ENCODE results near the gene LMLN. TPM values are rescaled to one million over a fixed set of nuclear protein-coding genes. Genes with fewer than 3 reads are reported as not detected.
"Not testable (repeated sequence)": the region's sequence is repeated elsewhere in the genome, so short reads cannot be mapped to it uniquely, and the experiment has no call there.

The LMLN gene
- total RNA-seq, 1 experiment from 2014 or later = 5.6 TPM

DNA sequence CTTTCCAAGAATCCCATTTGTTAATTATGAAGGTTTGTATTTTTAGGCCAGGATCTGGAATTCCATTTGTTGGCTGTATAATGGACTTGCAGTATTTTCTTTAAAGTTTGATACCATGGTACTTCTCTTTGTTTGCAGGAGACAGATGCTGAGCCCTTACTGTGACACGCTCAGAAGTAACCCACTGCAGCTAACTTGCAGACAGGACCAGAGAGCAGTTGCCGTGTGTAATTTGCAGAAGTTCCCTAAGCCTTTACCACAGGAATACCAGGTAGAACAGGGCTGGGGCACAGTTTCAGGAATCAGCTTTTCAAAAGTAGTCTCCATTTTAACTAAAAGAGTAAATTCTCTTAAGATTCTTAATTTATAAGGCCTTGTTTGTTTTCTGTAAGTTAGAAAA, 59.1 kb downstream of the LMLN start:
- no peak for DNase-seq (ENCODE audit: low spot score)
- in situ Hi-C loops (cut with HindIII; ENCODE audit: low sequenced_read_pairs) = no loop called here

GRCh38 chr3:198021320-198021719, 61.3 kb downstream of the LMLN start:
- DNase-seq (ENCODE audit: low spot score) = no peak
- in situ Hi-C loops (cut with HindIII; ENCODE audit: low sequenced_read_pairs) = no loop called here

DNA sequence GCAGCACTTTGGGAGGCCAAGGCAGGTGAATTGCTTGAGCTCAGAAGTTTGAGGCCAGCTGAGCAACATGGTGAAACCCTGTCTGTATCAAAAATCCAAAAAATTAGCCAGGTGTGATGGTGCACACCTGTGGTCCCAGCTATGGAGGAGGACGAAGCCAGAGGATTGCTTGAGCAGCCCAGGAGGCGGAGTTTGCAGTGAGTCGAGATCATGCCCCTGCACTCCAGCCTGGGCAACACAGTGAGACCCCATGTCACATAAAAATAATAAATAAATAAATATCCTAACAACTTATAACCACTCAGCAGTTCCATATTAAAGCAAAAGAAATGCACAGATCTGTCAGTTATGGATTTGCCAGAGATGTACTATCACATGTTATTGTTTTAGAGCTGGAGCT, 62.6 kb downstream of the LMLN start:
- in situ Hi-C loops (cut with HindIII; ENCODE audit: low sequenced_read_pairs) = no loop called here

DNA sequence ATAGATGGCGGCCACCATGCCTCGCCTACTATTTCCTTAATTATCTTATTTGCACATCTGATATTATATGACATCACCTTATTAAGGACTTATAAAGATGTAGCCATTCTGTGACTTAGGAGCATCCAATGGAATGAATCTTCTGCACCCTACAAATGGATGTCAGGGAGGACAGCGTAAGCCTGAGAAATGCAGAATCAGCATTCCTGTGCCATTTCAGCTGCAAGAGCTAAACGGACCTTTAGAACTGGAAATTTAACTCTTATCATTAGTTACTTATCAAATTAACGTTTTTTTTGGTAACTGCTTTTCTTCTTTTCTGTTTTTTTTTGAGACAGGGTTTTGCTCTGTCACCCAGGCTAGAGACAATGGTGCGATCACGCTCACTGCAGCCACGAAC, 65.6 kb downstream of the LMLN start:
- DNase-seq (ENCODE audit: low spot score) = no peak
- in situ Hi-C loops (cut with HindIII; ENCODE audit: low sequenced_read_pairs) = no loop called here

More for the DNA sequence above, 62.6 kb downstream of the LMLN start:
- DNase-seq (ENCODE audit: low spot score) = no peak

DNA sequence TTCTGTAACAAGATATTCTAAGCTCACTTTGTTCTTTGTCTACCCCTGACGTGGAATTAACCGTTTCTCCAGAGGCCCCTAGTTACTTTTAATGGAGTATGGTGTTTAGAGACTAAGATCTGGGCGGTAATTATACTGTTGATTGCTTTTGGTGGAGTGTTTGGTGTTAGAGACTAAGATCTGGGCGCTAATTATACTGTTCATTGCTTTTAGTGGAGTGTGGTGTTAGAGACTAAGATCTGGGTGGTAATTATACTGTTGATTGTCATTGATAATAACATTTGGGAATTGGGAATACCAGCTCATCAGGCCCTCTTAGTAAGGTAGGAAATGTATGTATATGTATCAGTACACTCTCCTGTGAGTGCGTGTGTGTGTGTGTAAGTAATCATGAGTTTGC, 66.6 kb downstream of the LMLN start:
- no peak for DNase-seq (ENCODE audit: low spot score)
- in situ Hi-C loops (cut with HindIII; ENCODE audit: low sequenced_read_pairs) = no loop called here

GRCh38 chr3:198027045-198027798, 67.2 kb downstream of the LMLN start:
- in situ Hi-C loops (cut with HindIII; ENCODE audit: low sequenced_read_pairs) = no loop called here
- no peak for DNase-seq (ENCODE audit: low spot score)

DNA sequence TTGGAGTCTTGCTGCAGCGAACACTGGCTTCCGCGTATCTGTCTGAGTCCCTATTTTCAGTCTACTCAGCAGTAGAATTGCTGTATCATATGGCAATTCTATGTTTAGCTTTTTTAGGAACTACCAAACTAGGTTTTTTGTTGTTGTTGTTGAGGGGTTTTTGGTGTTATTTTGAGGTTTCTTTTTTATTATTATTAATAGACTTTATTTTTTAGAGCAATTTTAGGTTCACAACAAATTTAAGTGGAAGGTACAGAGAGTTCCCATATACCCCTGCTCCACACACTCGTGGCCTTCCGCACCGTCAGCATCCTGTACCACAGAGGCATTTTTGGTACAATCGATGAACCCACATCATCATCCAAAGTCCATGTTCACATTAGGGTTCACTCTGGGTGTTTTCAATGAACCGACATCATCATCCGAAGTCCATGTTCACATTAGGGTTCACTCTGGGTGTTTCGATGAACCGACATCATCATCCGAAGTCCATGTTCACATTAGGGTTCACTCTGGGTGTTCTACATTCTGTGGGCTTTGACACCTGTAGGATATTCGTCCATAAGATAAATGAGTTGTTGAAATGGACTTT, 67.9 kb downstream of the LMLN start:
- DNase-seq (ENCODE audit: low spot score) = no peak
- in situ Hi-C loops (cut with HindIII; ENCODE audit: low sequenced_read_pairs) = no loop called here

DNA sequence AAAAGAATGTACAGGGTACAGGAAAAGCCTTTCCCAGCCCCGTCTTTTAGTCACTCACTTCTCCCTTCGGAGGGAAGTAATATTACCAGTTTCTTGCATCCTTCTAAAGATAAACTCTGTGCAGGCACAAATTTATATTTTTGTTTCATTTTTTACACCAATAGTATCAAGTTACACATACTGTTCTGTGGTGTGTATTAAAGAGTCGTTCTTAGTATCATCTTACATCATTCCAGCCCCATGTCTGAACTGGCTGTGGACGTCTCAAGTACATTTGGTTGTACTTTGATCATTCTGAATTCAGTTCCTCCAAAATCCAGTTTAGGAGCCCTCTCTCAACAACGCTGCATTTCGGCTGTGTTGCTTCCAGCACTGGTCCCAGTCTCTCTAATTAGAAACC, 68.7 kb downstream of the LMLN start:
- DNase-seq (ENCODE audit: low spot score) = no peak
- in situ Hi-C loops (cut with HindIII; ENCODE audit: low sequenced_read_pairs) = no loop called here

DNA sequence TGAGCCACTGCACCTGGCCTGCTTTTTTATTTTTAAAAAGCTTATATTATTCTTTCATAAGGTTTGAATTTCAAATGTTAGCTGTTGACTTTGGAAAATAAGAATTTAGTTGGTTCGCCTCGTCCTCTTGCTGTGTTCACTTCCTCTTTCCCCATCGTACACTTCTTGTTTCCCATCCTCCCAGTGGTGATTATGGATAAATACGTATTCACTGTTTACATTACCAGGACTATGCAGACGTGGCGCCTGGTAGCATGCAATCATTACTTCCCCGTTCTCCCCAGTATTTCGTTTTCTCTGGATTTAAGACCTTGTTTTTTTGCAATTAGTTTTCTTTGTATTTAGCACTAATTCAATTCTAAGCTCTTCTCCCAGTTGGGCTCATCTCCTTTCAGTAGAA, 70.1 kb downstream of the LMLN start:
- in situ Hi-C loops (cut with HindIII; ENCODE audit: low sequenced_read_pairs) = no loop called here
- DNase-seq (ENCODE audit: low spot score) = no peak

GRCh38 chr3:198030726-198031125, 70.7 kb downstream of the LMLN start:
- in situ Hi-C loops (cut with HindIII; ENCODE audit: low sequenced_read_pairs) = no loop called here
- no peak for DNase-seq (ENCODE audit: low spot score)

DNA sequence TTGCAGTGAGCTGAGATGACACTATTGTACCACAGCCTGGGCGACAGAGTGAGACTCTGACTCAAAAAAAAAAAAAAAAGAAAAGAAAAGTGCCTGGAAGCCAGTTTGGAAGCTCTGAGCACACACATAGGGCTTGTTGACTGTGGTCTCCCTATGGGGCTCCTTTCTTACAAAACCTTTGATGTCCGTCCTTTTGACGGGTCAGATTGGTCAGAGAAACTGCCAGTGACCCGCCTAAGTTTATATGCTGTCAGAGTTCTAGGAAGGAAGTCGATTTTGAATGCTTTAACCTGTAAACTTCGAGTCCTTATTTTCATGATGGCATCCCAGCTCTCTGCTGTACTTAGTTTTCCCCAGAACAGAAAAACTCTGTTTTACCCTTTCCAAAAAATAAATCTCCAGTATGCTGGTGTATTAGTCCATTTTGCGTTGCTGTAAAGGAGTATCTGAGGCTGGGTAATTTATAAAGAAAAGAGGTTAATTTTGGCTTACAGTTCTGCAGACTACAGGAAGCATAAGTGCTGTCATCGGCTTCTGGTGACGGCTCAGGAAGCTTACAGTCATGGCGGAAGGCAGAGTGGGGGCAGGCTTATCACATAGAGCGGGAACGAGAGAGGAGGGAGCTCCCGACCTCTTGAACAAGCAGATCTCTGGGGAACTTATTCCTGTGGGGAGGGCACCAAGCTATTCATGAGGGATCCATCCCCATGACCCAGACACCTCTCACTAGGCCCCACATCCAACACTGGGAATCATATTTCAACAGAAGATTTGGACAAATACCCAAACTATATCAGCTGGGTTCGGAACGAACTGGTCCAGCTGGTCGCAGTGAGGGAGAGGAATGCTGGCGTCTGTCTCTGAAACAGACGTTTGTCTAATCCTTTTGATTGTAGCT, 72.3 kb downstream of the LMLN start:
- in situ Hi-C loops (cut with HindIII; ENCODE audit: low sequenced_read_pairs) = no loop called here
- no peak for DNase-seq (ENCODE audit: low spot score)

- in situ Hi-C loops (cut with HindIII; ENCODE audit: low sequenced_read_pairs) = no loop called here
- no peak for DNase-seq (ENCODE audit: low spot score)
Measured at GRCh38 chr3:198043119-198043518, 83.1 kb downstream of the LMLN start.

GRCh38 chr3:198046120-198046857, 86.3 kb downstream of the LMLN start:
- in situ Hi-C loops (cut with HindIII; ENCODE audit: low sequenced_read_pairs) = no loop called here
- no peak for DNase-seq (ENCODE audit: low spot score)

- in situ Hi-C loops (cut with HindIII; ENCODE audit: low sequenced_read_pairs) = no loop called here
- DNase-seq (ENCODE audit: low spot score) = no peak
Measured at GRCh38 chr3:198048445-198048844, 88.4 kb downstream of the LMLN start.

DNA sequence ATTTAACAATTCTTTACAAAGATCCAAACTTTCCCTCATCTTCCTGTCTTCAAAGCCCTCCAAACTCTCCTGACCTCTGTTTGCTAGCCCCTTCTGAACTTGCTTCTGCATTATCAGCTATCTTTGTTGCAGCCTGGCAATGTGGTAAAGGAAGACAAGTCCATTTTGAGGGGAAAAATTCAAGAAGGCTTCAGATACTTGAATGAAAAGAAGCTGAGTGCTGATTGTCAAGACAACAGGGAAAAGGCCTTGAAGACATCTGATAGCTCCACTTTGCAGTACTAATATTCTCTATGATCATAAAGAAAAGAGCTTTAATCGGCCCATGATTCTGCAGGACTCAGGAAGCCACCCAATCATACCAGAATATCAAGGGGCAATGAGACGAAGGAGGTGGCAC, 91.8 kb downstream of the LMLN start:
- DNase-seq (ENCODE audit: low spot score) = no peak
- in situ Hi-C loops (cut with HindIII; ENCODE audit: low sequenced_read_pairs) = no loop called here

- DNase-seq (ENCODE audit: low spot score); in situ Hi-C loops (cut with HindIII; ENCODE audit: low sequenced_read_pairs): not testable (repeated sequence)
Measured at GRCh38 chr3:198053462-198053861, 93.4 kb downstream of the LMLN start.

DNA sequence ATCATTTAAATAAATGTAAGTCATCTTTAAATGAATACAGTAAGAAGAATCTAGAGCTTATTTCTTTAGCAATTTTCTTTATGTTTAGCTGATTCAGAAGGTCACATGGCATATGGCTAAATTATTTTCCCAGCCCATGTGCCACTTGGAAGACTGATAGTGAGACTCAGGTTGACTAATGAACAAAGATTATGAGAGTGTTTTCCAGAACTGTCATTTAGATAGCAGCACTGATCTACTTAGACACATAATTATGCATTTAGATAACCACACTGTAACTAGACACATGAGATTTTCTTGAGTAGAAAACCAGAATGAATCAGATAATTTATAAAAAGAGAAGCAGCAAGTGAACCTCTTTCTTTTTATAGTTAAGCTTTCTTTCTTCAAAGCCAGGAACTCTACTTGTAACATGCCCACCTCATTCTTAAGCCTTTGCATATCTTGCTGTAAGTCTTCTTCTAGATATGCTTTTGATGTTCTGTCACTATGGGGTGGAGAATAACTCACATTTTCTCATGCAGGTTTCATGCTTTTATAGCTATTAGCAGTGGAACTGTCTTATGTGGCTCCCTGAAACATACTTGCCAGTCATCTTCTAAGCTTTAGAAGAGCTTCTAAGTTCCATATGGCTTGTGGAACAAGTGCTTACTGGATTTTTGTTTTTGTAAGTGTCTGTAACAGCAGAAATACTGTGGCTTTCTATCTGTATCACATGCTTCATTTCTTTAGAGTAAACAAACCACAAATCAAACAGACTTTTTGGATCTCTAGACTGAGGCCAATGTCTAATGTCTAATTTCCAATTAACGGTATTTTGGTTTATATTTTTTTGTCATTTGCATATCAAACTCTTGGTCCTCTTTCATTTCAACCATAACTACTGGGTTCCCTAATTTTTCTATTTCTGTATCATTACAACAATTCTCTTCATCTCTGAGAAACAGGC, 101.4 kb downstream of the LMLN start:
- in situ Hi-C loops (cut with HindIII; ENCODE audit: low sequenced_read_pairs) = no loop called here
- no peak for DNase-seq (ENCODE audit: low spot score)

DNA sequence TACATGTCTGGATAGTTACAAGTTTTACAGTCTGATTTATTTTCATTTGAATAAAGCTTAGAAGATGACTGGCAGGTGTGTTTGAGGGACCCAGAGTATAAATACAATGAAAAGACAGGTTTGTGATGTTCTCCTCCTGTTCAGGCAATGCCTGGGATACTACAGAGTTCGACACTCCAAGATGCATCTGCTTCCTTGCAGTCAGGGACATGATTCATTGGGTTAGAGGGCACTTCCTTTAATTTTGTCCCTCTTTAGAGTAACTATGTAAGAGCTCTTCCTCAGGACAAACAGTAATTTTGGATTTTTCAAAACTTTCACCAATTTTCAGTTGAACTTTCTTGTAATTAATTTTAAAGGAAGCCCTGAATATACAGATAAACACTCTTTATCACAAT, 102.0 kb downstream of the LMLN start:
- no peak for DNase-seq (ENCODE audit: low spot score)
- in situ Hi-C loops (cut with HindIII; ENCODE audit: low sequenced_read_pairs) = no loop called here
